HCT116 (cell line): ENCODE data around the gene CTXND1. TPM values are rescaled to one million over a fixed set of nuclear protein-coding genes. Genes with fewer than 3 reads are reported as not detected.

Experiments
- ATAC-seq: fragments of 200-7000 bp; cut with Tn5 transposase; 2 replicates; pipeline ENCODE4 v1.9.1; 2020; ENCODE audit warnings: mild to moderate bottlenecking, moderate library complexity
- BruUV-seq: library from RNA; stranded (reverse); fragments of 400-500 nt; replicated peaks from 2 replicates; lab custom pipeline; 2021; lab: Mats Ljungman, UMichigan
- CTCF ChIA-PET: fragments of 300-600 bp; sonication (Branson Sonifier 250); formaldehyde crosslinking; loops from one replicate; lab custom pipeline; 2021; ENCODE audit warnings: antibody characterized with exemption; lab: Charles Lee
- POLR2A ChIA-PET: fragments of 300-600, 350-600 bp; sonication (Branson Sonifier 250); formaldehyde crosslinking; loops from one replicate; lab custom pipeline; 2021; ENCODE audit warnings: antibody characterized with exemption; lab: Charles Lee
- RAD21 ChIA-PET, 2 experiments: fragments of 300-600 bp; sonication (Branson Sonifier 250); formaldehyde crosslinking; loops; one replicate each; lab custom pipeline; 2023; ENCODE audit warnings: low total read pairs in 2 of 2; ENCODE audit not compliant: uncharacterized antibody in 2 of 2, unreplicated experiment in 2 of 2, low non-redundant PET in 1 of 2; lab: Charles Lee
- DNase-seq: peaks from one replicate; pipeline ENCODE4 v3.0.0-alpha.2; 2010; ENCODE audit warnings: low read depth, low spot score
- H2AFZ ChIP-seq: fragments of 200-600 bp; shearing (Covaris generic), sonication (generic); 2 replicates; pipeline ENCODE4 v1.6.1; 2017; ENCODE audit warnings: low read depth, mixed run types, mixed read lengths, antibody characterized with exemption, low read length; ENCODE audit not compliant: poor library complexity, severe bottlenecking
- H3K27ac ChIP-seq: 2 replicates; pipeline ENCODE4 v1.5.1; 2012; ENCODE audit warnings: low read depth, low read length
- H3K27me3 ChIP-seq: fragments of 200-600 bp; sonication (generic); 2 replicates; pipeline ENCODE4 v1.6.1; 2016; ENCODE audit warnings: mixed run types, low read length, mixed read lengths; ENCODE audit not compliant: insufficient read depth
- H3K36me3 ChIP-seq, 2 experiments: fragments of 200-500 bp in 1 of 2; fragments of 200-600 bp in 1 of 2; sonication (Bioruptor generic) in 1 of 2; sonication (generic) in 1 of 2; 2 replicates each; pipeline versions ENCODE4 v1.5.1 to v1.6.1; 2014 to 2016; ENCODE audit warnings: low read length in 2 of 2, inconsistent platforms in 1 of 2, mixed read lengths in 1 of 2, mixed run types in 1 of 2; ENCODE audit not compliant: insufficient read depth in 2 of 2, control insufficient read depth in 1 of 2
- H3K4me1 ChIP-seq, 2 experiments: fragments of 200-600 bp in 1 of 2; sonication (generic) in 1 of 2; 2 replicates each; pipeline versions ENCODE4 v1.5.1 to v1.6.1; 2012 to 2017; ENCODE audit warnings: low read length in 2 of 2, inconsistent platforms in 1 of 2, mild to moderate bottlenecking in 1 of 2, mixed read lengths in 1 of 2, mixed run types in 1 of 2, moderate library complexity in 1 of 2; ENCODE audit not compliant: insufficient read depth in 2 of 2, control insufficient read depth in 1 of 2
- H3K4me2 ChIP-seq: fragments of 200-600 bp; sonication (generic); 2 replicates; pipeline ENCODE4 v1.6.1; 2017; ENCODE audit warnings: mixed run types, low read length, mixed read lengths
- H3K4me3 ChIP-seq, 2 experiments: fragments of 200-600 bp in 1 of 2; sonication (generic) in 1 of 2; replicated peaks in 1 of 2; 2 replicates each; pipeline ENCODE4 v1.5.1; 2011 to 2016; ENCODE audit warnings: low read length in 2 of 2, control low read depth in 1 of 2, low read depth in 1 of 2, mild to moderate bottlenecking in 1 of 2, mixed read lengths in 1 of 2, mixed run types in 1 of 2
- H3K79me2 ChIP-seq: fragments of 200-600 bp; sonication (generic); 2 replicates; pipeline ENCODE4 v1.6.1; 2017; ENCODE audit warnings: mild to moderate bottlenecking, mixed run types, low read length, moderate library complexity, mixed read lengths; ENCODE audit not compliant: insufficient read depth
- H3K9ac ChIP-seq: fragments of 200-600 bp; sonication (generic); 2 replicates; pipeline ENCODE4 v1.6.1; 2016; ENCODE audit warnings: low read length, mixed read lengths
- H3K9me2 ChIP-seq: fragments of 200-600 bp; sonication (generic), shearing (Covaris generic); 2 replicates; pipeline ENCODE4 v1.6.1; 2017; ENCODE audit warnings: mixed run types, mild to moderate bottlenecking, moderate library complexity; ENCODE audit not compliant: insufficient read depth
- H3K9me3 ChIP-seq, 2 experiments: fragments of 200-500 bp in 1 of 2; fragments of 200-600 bp in 1 of 2; sonication (Bioruptor generic) in 1 of 2; sonication (generic) in 1 of 2; 2 replicates each; pipeline ENCODE4 v1.6.1; 2014 to 2017; ENCODE audit warnings: low read length in 2 of 2, mixed read lengths in 2 of 2, inconsistent platforms in 1 of 2, low read depth in 1 of 2, mild to moderate bottlenecking in 1 of 2, mixed run types in 1 of 2, moderate library complexity in 1 of 2; ENCODE audit not compliant: control insufficient read depth in 1 of 2, insufficient read depth in 1 of 2
- H4K20me1 ChIP-seq: fragments of 200-600 bp; sonication (generic), shearing (Covaris generic); 2 replicates; pipeline ENCODE4 v1.6.1; 2017; ENCODE audit warnings: mixed run types, mild to moderate bottlenecking, moderate library complexity; ENCODE audit not compliant: insufficient read depth
- CBX3 ChIP-seq: IDR thresholded peaks from 2 replicates; pipeline ENCODE4 v1.6.1; 2012; ENCODE audit warnings: low read depth
- CEBPB ChIP-seq: IDR thresholded peaks from 2 replicates; pipeline ENCODE4 v1.6.1; 2012; ENCODE audit warnings: low read depth
- EGR1 ChIP-seq: IDR thresholded peaks from 2 replicates; pipeline ENCODE4 v1.6.1; 2012; ENCODE audit warnings: low read depth
- EZH2phosphoT487 ChIP-seq: fragments of 200-600 bp; IDR thresholded peaks from 2 replicates; pipeline ENCODE4 v1.6.1; 2018; ENCODE audit warnings: antibody characterized with exemption, borderline replicate concordance
- JUND ChIP-seq: IDR thresholded peaks from 2 replicates; pipeline ENCODE4 v1.6.1; 2012
- POLR2A ChIP-seq: IDR thresholded peaks from 2 replicates; pipeline ENCODE4 v1.7.0; 2011; ENCODE audit warnings: borderline replicate concordance; ENCODE audit not compliant: insufficient read depth, insufficient read length; ENCODE audit errors: extremely low read depth
- POLR2AphosphoS5 ChIP-seq: IDR thresholded peaks from 2 replicates; pipeline ENCODE4 v1.6.1; 2011; ENCODE audit warnings: mild to moderate bottlenecking, low read depth, low read length, moderate library complexity
- RAD21 ChIP-seq: IDR thresholded peaks from 2 replicates; pipeline ENCODE4 v1.6.1; 2012; ENCODE audit warnings: low read depth, mild to moderate bottlenecking
- SIN3A ChIP-seq: IDR thresholded peaks from 2 replicates; pipeline ENCODE4 v1.6.1; 2012; ENCODE audit warnings: low read depth
- SRF ChIP-seq: IDR thresholded peaks from 2 replicates; pipeline ENCODE4 v1.6.1; 2012; ENCODE audit warnings: low read depth
- YY1 ChIP-seq: IDR thresholded peaks from 2 replicates; pipeline ENCODE4 v1.6.1; 2011; ENCODE audit warnings: low read length, low read depth, moderate library complexity, mild to moderate bottlenecking; ENCODE audit not compliant: insufficient replicate concordance; ENCODE audit errors: extremely low read depth
- ZFX ChIP-seq: fragments of 450-650 bp; IDR thresholded peaks from 2 replicates; pipeline ENCODE4 v1.6.1; 2017
- intact Hi-C: fragments of 100-400 bp; cut with micrococcal nuclease; formaldehyde crosslinking; loops from 2 replicates; pipeline ENCODE4 v1.10.0; 2022
- total RNA-seq: library from RNA; stranded (reverse); gene quantifications from one replicate; pipeline ENCODE4 v1.2.1, GENCODE V29; 2021; ENCODE audit not compliant: unreplicated experiment
- TF ChIP-seq, protein P1 (sequence below), 3 experiments: fragments of 200-600 bp in 1 of 3; sonication (generic) in 1 of 3; IDR thresholded peaks in 2 of 3; conservative IDR thresholded peaks in 1 of 3; 2 replicates each; pipeline ENCODE4 v1.5.1; 2012 to 2017; ENCODE audit warnings: low read depth in 2 of 3, low read length in 2 of 3, antibody characterized with exemption in 1 of 3, borderline replicate concordance in 1 of 3, control low read depth in 1 of 3, mild to moderate bottlenecking in 1 of 3, mixed read lengths in 1 of 3, mixed run types in 1 of 3, moderate library complexity in 1 of 3; ENCODE audit not compliant: insufficient read depth in 1 of 3
- TF ChIP-seq, protein P2 (sequence below): IDR thresholded peaks from 2 replicates; pipeline ENCODE4 v1.6.1; 2012
- TF ChIP-seq, protein P3 (sequence below): IDR thresholded peaks from 2 replicates; pipeline ENCODE4 v1.6.1; 2011; ENCODE audit warnings: mild to moderate bottlenecking, low read length, moderate library complexity; ENCODE audit not compliant: insufficient replicate concordance; ENCODE audit errors: extremely low read depth
- TF ChIP-seq, protein P4 (sequence below): IDR thresholded peaks from 2 replicates; pipeline ENCODE4 v1.6.1; 2012

The CTXND1 gene
- total RNA-seq, 1 experiment from 2014 or later: not detected

DNA sequence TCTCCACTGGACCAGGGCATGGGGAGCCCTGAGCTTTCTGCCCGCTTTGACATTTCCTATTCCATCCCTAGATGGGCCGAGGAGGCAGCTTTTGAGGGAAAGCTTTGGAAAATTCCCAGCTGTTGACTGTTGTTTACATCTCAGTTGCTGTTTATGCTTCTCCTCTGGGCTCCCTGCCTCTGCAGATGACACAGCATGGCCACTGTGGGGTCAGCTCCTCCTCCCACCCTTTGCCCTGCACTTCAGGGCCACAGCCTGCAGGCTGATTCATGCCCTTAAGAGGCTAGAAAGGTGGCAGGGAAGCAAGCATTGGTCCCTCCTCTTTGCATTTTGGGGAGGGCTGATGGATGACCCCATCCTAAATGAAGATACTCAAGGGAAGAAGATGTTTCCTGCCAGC is 8.5 kb upstream of the CTXND1 start:
- RAD21 ChIA-PET: no interaction called here
- Histone ChIP-seq H3K4me3 (no peak overlapping the region), H3K9me3 (no peaks in the 10 kb centered on the region; a peak in 1 of 4 replicates), H3K4me1 (no peaks in the 10 kb centered on the region), H2AFZ (no peak overlapping the region), H3K9ac (no peak overlapping the region), H3K27me3 (peaks cover 65% of the 10 kb centered on the region), H3K79me2 (no peaks in the 10 kb centered on the region), H3K36me3 (no peaks in the 10 kb centered on the region), H4K20me1 (no peaks in the 10 kb centered on the region), H3K27ac (no peak overlapping the region), H3K4me2 (no peak overlapping the region), H3K9me2 (no peaks in the 10 kb centered on the region)
- intact Hi-C loops: no loop called here
- POLR2A ChIA-PET: no interaction called here
- TF ChIP-seq EZH2phosphoT487: no peak
- TF ChIP-seq EGR1: no peak
- no peak for TF ChIP-seq CBX3
- TF ChIP-seq, protein P1, sequence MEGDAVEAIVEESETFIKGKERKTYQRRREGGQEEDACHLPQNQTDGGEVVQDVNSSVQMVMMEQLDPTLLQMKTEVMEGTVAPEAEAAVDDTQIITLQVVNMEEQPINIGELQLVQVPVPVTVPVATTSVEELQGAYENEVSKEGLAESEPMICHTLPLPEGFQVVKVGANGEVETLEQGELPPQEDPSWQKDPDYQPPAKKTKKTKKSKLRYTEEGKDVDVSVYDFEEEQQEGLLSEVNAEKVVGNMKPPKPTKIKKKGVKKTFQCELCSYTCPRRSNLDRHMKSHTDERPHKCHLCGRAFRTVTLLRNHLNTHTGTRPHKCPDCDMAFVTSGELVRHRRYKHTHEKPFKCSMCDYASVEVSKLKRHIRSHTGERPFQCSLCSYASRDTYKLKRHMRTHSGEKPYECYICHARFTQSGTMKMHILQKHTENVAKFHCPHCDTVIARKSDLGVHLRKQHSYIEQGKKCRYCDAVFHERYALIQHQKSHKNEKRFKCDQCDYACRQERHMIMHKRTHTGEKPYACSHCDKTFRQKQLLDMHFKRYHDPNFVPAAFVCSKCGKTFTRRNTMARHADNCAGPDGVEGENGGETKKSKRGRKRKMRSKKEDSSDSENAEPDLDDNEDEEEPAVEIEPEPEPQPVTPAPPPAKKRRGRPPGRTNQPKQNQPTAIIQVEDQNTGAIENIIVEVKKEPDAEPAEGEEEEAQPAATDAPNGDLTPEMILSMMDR (IDR thresholded peaks at IDR 0.05 in 2 of 3, conservative IDR thresholded peaks at IDR 0.05 in 1 of 3; ENCODE audit: borderline replicate concordance in 1 of 3, insufficient read depth in 1 of 3, low read depth in 2 of 3, low read length in 2 of 3): no peak
- TF ChIP-seq, protein P2, sequence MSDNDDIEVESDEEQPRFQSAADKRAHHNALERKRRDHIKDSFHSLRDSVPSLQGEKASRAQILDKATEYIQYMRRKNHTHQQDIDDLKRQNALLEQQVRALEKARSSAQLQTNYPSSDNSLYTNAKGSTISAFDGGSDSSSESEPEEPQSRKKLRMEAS: no peak
- TF ChIP-seq POLR2AphosphoS5: no peak
- TF ChIP-seq, protein P3, sequence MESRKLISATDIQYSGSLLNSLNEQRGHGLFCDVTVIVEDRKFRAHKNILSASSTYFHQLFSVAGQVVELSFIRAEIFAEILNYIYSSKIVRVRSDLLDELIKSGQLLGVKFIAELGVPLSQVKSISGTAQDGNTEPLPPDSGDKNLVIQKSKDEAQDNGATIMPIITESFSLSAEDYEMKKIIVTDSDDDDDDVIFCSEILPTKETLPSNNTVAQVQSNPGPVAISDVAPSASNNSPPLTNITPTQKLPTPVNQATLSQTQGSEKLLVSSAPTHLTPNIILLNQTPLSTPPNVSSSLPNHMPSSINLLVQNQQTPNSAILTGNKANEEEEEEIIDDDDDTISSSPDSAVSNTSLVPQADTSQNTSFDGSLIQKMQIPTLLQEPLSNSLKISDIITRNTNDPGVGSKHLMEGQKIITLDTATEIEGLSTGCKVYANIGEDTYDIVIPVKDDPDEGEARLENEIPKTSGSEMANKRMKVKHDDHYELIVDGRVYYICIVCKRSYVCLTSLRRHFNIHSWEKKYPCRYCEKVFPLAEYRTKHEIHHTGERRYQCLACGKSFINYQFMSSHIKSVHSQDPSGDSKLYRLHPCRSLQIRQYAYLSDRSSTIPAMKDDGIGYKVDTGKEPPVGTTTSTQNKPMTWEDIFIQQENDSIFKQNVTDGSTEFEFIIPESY: no peak
- no peak for TF ChIP-seq CEBPB
- no peak for TF ChIP-seq YY1
- no peak for TF ChIP-seq RAD21
- TF ChIP-seq ZFX: no peak
- TF ChIP-seq POLR2A: no peak
- TF ChIP-seq, protein P4, sequence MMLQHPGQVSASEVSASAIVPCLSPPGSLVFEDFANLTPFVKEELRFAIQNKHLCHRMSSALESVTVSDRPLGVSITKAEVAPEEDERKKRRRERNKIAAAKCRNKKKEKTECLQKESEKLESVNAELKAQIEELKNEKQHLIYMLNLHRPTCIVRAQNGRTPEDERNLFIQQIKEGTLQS: no peak
- TF ChIP-seq SRF: no peak
- no peak for TF ChIP-seq SIN3A
- TF ChIP-seq JUND: no peak
- ATAC-seq (no peak), DNase-seq (no peak)
- BruUV-seq: no TSS peak
- CTCF ChIA-PET: no interaction called here
